HG03439 (cell line): ENCODE results near the gene GRK5.

Experiments used
- ATAC-seq: cut with Tn5 transposase; IDR thresholded peaks from one replicate; pipeline ENCODE4 v1.9.1; 2021; ENCODE audit warnings: mild to moderate bottlenecking, moderate library complexity; ENCODE audit not compliant: unreplicated experiment

GRK5 gene

GRCh38 chr10:119396709-119397071, 189.3 kb downstream of the GRK5 start:
- ATAC-seq = no peak

DNA sequence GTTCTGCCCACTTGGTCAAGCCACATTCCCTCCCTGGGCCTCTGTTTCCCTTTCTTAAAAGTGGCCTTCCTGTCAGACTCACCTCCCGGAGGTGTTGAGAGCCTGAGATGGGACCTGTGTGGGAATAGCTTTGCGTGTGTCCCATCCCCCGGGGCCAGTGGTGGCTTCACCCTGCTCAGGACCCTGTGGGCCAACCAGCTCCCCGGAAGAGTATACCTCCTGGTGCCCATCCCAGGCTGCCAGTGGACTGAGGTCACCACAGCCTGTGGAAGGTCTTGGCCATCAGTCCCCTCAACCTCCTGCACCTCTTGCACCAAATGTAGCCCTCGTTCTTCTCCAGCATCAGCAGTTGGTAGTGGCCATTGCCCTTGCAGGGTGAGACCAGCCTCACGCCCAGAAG, 190.0 kb downstream of the GRK5 start:
- no peak for ATAC-seq

DNA sequence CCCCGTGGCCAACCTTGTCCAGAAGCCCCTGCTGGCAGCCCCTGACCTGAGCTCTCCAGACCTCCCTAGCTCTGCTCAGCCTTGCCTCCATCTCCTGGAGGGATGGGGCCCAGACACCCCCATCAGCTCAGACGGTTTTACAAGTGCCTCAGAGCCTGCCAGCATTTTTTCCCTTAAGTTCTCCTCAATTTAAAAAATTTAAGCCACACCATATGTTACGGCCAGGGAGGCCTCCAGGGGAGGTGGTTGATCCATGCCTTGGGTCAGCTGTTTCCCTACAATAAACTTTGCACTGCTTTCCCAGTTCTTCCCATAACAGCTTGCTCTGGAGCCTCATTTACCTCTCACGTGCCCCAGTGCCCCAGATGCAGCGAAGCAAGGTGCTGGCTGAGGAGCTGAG, 191.6 kb downstream of the GRK5 start:
- ATAC-seq = no peak

DNA sequence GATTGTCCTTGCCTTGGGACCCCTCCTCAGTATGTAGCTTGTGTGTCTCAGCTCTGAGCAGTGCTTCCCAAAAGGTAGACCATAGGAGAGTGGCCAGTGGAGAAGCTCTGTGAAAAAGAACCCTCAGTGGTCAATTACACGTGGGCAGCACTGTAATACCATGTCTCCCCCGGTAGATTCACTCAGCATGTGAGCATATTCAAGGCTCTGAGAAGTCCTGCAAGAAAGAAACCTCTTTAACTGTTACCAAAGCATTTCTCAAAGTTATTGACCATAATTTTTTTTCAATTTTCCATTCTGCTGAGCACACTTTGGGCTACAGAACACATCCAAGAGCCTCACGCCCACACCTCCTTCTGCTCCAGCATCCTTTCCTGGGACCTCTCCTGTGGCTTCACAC, 192.1 kb downstream of the GRK5 start:
- ATAC-seq = no peak

- no peak for ATAC-seq
Measured at GRCh38 chr10:119401671-119402395, 194.5 kb downstream of the GRK5 start.

GRCh38 chr10:119403921-119404320, 196.6 kb downstream of the GRK5 start:
- ATAC-seq = no peak

GRCh38 chr10:119404719-119405519, 197.5 kb downstream of the GRK5 start:
- no peak for ATAC-seq

DNA sequence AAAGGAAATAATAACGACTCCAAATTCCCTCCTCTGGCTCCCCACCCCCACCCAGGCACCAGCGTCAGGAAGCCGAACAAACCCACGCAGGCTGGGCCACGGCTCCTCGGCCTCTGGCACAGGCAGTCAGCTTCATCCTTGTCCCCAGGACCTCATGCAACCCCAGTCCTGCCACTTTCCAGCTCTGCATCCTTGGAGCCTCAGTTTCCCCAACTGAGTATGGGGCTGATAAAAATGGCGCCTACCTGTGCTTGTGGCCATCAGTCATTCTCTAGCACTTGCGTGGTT, 198.1 kb downstream of the GRK5 start:
- ATAC-seq = no peak

GRCh38 chr10:119406137-119406536, 198.8 kb downstream of the GRK5 start:
- no peak for ATAC-seq

DNA sequence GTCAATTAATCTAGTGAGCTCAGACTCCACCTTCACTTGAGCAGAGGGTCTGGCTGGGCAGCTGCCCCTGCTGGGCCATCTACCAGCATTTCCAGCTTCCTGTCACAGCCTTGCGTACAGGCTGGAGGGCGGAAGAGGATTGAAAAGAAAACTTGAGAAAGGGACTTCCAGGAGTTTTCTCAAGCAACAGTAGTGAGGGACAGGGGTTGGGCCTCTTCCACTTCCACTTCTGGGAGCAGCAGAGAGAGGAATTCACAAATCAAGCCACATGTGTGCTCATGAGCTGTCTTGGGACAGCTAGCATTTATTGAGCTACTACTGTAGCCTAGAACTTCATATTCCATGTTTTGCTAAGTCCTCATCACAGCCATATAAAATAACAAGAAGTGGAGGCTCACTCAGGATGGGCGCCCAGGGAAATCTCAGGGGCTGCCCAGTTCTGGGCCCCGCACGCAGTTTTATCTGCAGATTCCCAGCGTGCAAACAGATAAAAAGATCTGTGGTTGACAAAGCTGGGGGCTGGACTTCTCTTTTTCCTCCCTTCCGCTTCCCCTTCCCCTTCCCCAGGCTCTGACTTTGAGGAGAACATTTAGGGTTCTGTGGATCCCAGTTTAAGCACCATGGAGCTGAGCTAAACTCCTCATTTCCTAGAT, 199.4 kb downstream of the GRK5 start:
- no peak for ATAC-seq

DNA sequence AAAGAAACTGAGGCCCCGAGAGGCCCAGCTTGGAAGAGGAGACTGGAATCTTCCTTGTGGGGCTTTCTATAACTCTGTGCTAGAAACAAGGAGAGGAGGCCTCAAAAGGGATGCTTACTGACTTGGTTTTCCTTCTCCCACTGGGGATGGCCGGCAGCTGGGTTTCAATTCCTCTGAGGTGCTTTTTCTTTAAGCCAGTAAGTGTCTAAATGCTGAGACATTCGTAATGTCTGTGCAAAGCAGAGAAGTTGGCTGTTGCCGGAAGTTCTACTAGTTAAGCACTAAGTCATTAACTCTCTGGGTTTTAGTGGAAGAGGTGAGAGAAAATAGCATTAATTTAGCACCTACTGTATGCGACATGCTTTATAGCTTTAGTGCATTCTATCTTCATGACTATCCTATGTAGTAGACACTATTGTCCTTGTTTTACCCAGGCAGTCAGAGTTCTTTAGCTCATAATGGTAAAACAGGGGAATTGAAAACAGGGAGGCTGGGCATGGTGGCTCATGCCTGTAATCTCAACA, 199.9 kb downstream of the GRK5 start:
- no peak for ATAC-seq

DNA sequence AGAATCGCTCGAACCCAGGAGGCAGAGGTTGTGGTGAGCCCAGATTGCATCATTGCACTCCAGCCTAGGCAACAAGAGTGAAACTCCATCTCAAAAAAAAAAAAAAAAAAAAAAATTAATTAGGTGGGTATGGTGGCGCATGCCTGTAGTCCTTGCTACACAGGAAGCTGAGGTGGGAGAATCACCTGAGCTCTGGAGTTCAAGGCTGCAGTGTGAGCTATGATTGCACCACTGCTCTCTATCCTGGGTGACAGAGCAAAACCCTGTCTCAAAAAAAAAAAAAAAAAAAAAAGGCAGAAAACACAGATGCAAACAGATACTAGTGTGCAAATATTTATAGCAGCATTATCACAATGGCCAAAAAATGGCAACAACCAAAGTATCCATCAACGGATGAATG, 200.7 kb downstream of the GRK5 start:
- ATAC-seq = no peak

- ATAC-seq = no peak
Measured at GRCh38 chr10:119408969-119409371, 201.6 kb downstream of the GRK5 start.

GRCh38 chr10:119409385-119409784, 202.0 kb downstream of the GRK5 start:
- no peak for ATAC-seq

DNA sequence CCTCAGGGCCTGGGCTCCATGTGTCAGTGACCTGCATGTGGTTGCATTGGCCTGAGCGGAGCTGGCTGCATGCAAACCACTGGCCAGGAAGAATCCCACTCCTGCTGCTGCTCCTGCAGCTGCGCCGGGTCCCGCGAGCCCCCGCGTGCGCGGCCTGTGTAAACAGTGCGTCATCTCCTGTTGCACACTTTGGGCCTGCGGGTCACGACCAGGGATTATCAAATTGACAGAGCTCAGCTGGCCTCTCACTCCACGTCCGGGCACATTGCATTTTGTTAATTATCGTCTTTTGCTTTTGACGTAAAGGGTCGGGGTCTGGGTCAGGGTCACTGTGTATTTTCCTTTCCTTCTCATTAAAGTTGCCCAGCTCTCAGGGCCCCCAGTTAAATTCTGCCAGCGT, 202.5 kb downstream of the GRK5 start:
- no peak for ATAC-seq

GRCh38 chr10:119410361-119411116, 203.2 kb downstream of the GRK5 start:
- no peak for ATAC-seq

GRCh38 chr10:119412244-119413092, 205.1 kb downstream of the GRK5 start:
- ATAC-seq = no peak

DNA sequence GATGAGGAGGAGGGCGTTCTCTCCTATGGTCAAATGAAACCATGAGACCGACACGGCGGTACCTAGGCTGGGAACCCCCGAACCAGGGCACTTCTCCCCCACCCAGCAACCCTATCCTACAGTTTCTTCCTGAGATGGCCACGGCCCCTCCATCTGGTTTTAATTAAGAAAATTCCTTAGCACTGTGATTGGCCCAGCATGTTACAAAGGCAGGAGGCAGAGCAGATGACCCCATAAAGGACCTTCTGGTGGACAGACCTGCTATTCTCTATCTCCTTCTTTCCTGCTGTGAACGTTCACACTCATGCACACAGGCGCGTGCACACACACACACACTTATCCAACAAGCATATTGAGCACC, 205.7 kb downstream of the GRK5 start:
- no peak for ATAC-seq

DNA sequence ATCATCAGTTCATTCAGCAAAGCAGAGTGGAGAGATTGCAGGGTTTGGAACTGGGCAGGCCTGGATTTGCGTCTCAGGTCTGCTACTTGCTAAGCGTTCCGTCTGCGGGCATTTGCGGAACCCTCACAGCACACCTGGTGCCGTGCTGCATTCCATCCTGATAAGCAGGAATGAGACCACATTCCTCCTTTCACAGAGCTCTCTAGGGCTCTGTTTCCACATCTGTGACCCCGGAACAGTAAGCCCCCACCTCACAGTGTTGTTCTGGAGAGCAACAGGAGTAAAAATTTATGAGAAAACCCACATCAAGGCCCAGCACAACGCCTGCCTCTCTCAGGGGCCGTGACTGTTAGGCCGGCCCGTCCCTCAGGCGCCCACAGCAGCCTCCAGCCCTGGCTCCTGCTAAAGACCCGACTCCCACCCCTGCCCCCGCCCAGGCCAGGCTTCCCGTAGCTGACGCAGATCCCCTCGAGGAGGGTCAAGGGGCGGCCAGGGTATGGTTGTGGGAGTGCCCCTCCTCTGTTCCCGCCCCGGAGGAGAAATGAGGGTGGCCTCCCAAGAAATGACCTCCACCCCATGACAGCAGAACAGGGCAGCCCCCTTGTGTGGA, 206.2 kb downstream of the GRK5 start:
- ATAC-seq = no peak

GRCh38 chr10:119414081-119414611, 206.8 kb downstream of the GRK5 start:
- ATAC-seq = no peak
